Activated naive CD4-positive, alpha-beta T cell treated with anti-CD3 and anti-CD28 coated beads for 36 hours (primary cell): ENCODE measurements around the gene PIP4K2A. TPM values are rescaled to one million over a fixed set of nuclear protein-coding genes. Genes with fewer than 3 reads are reported as not detected.
"Not testable (repeated sequence)": the region's sequence is repeated elsewhere in the genome, so short reads cannot be mapped to it uniquely, and the experiment has no call there.

Experiments used
- CTCF ChIA-PET: fragments of 350-600 bp; sonication (Branson Sonifier 250); formaldehyde crosslinking; loops from one replicate; lab custom pipeline; 2021; ENCODE audit warnings: antibody characterized with exemption; lab: Charles Lee
- DNase-seq: peaks from one replicate; pipeline ENCODE4 v3.0.0-alpha.2; 2020
- H3K27ac Mint-ChIP-seq: one replicate; pipeline ENCODE4 v1.8.0; 2021; ENCODE audit warnings: mild to moderate bottlenecking, mixed read lengths
- H3K27me3 Mint-ChIP-seq: one replicate; pipeline ENCODE4 v1.8.0; 2021; ENCODE audit warnings: low read depth, mixed read lengths
- H3K36me3 Mint-ChIP-seq: one replicate; pipeline ENCODE4 v1.8.0; 2021; ENCODE audit warnings: low read depth, mixed read lengths
- H3K4me1 Mint-ChIP-seq: one replicate; pipeline ENCODE4 v1.8.0; 2021; ENCODE audit warnings: low read depth, mixed read lengths
- H3K4me3 Mint-ChIP-seq: one replicate; pipeline ENCODE4 v1.8.0; 2021; ENCODE audit warnings: mild to moderate bottlenecking, moderate library complexity, mixed read lengths
- H3K9me3 Mint-ChIP-seq: one replicate; pipeline ENCODE4 v1.8.0; 2021; ENCODE audit warnings: mixed read lengths
- intact Hi-C: fragments of 100-400 bp; cut with micrococcal nuclease; formaldehyde crosslinking; loops from one replicate; pipeline ENCODE4 v1.15.1; 2023
- total RNA-seq, 2 experiments: library from RNA; stranded (reverse); gene quantifications; one replicate each; pipeline ENCODE4 v1.2.3, GENCODE V29; 2021

Gene PIP4K2A
- total RNA-seq, 2 experiments from 2014 or later = 68.0 to 74.1 TPM

GRCh38 chr10:22513483-22514413 lies 200.6 kb downstream of the PIP4K2A start:
- H3K4me1 Mint-ChIP-seq, H3K4me3 Mint-ChIP-seq, DNase-seq, H3K36me3 Mint-ChIP-seq, H3K27ac Mint-ChIP-seq, intact Hi-C loops: not testable (repeated sequence)
- Mint-ChIP-seq H3K27me3 (peaks cover 18% of the 10 kb centered on the region), H3K9me3 (peaks cover 21% of the 10 kb centered on the region)
- CTCF ChIA-PET = interaction anchor here (0.6 kb wide), 2 partner anchors 13 to 662 kb away, joined by 3 to 4 read pairs; no protein-coding TSS in a partner anchor

DNA sequence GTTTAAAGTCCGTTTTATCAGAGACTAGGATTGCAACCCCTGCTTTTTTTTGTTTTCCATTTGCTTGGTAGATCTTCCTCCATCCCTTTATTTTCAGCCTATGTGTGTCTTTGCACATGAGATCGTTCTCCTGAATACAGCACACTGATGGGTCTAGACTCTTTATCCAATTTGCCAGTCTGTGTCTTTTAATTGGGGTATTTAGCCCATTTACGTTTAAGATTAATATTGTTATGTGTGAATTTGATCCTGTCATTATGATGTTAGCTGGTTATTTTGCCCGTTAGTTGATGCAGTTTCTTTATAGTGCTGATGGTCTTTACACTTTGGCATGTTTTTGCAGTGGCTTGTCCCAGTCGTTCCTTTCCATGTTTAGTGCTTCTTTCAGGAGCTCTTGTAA lies 202.4 kb downstream of the PIP4K2A start:
- H3K4me1 Mint-ChIP-seq, intact Hi-C loops, H3K4me3 Mint-ChIP-seq, DNase-seq, H3K36me3 Mint-ChIP-seq, H3K27ac Mint-ChIP-seq, CTCF ChIA-PET: not testable (repeated sequence)
- Mint-ChIP-seq H3K9me3 (peaks cover 24% of the 10 kb centered on the region), H3K27me3 (peaks cover 21% of the 10 kb centered on the region)

DNA sequence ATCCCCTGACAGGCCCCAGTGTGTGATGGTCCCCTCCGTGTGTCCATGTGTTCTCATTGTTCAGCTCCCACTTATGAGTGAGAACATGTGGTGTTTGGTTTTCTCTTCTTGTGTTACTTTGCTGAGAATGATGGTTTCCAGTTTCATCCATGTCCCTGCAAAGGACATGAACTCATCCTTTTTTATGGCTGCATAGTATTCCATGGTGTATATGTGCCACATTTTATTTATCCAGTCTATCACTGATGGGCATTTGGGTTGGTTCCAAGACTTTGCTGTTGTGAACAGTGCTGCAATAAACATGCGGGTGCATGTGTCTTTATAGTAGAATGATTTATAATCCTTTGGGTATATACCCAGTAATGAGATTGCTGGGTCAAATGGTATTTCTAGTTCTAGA lies 206.2 kb downstream of the PIP4K2A start:
- H3K27me3 Mint-ChIP-seq = peaks cover 19% of the 10 kb centered on the region
- DNase-seq, CTCF ChIA-PET, H3K36me3 Mint-ChIP-seq, H3K27ac Mint-ChIP-seq, H3K4me3 Mint-ChIP-seq, intact Hi-C loops: not testable (repeated sequence)
- H3K9me3 Mint-ChIP-seq = peaks cover 24% of the 10 kb centered on the region
- H3K4me1 Mint-ChIP-seq = peaks cover 12% of the 10 kb centered on the region

- H3K36me3 Mint-ChIP-seq = peaks cover 3% of the 10 kb centered on the region
- intact Hi-C loops = no loop called here
- peaks cover 12% of the 10 kb centered on the region for H3K4me1 Mint-ChIP-seq
- H3K27ac Mint-ChIP-seq = no peak overlapping the region
- peaks cover 5% of the 10 kb centered on the region for H3K27me3 Mint-ChIP-seq
- H3K9me3 Mint-ChIP-seq = peaks cover 9% of the 10 kb centered on the region
- H3K4me3 Mint-ChIP-seq = no peak overlapping the region
- CTCF ChIA-PET = no interaction called here
- DNase-seq = peak; percentile 56
Measured at GRCh38 chr10:22505911-22506685, 208.3 kb downstream of the PIP4K2A start.

DNA sequence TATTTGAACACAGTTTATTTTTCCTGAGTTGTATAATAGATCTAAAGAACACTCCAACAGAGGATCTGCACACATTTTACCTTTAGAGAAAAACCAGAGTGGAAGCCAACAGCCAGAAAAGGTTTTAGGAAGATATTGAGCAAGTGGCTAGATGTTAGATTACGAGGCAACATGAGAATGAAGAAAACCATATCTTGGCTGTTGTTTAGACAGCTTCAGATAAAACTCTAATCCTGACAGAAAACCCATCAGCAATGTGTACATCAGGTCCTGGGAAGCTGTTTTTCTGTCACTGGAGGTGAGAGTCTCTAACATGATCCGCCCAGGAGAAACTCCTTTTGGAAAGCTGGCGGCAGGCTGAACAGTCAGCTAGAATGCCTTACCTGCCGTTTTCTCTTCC lies 209.6 kb downstream of the PIP4K2A start:
- Mint-ChIP-seq H3K4me3 (no peak overlapping the region), H3K27me3 (peaks cover 5% of the 10 kb centered on the region), H3K4me1 (peaks cover 12% of the 10 kb centered on the region), H3K36me3 (peaks cover 3% of the 10 kb centered on the region), H3K27ac (no peak overlapping the region), H3K9me3 (peaks cover 9% of the 10 kb centered on the region)
- no peak for DNase-seq
- CTCF ChIA-PET = no interaction called here
- intact Hi-C loops = no loop called here

DNA sequence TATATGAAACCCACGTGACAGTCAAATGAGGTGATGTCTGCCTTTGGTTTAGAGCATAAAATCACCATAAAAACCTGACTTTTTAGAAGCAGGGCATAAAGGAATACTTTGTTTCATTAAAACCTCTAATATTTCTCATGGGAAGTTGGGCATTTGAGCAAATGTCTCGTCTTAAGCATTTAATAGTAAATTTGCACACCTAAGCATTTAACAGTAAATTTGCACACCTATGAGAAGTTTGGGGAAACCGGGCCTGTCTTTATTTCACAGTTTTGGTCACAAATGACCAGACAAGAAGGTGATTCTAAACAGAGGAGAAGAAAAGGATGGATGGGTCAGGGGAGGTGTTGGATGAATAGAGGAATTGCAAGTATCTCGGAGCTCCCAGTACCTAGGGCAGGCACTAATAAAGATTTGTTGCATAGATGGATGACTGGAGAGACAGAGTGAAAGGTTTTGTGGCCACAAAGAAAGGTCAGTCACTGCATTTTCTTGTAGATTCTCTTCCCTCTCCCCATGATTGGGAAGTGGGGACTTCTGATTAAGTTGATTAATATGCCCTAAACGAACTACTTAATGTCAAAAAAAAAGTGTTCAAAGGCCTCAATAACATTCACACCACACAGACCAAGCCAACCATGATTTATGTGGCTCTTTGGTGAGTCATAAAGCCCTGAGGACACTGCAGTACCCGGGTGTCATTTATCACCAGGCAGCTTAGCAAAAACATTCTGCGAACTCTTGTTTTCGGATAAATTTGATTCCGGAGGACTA lies 210.9 kb downstream of the PIP4K2A start:
- Mint-ChIP-seq H3K27me3 (peaks cover 4% of the 10 kb centered on the region), H3K9me3 (peaks cover under 1% of the 10 kb centered on the region), H3K4me1 (peaks cover 12% of the 10 kb centered on the region), H3K4me3 (no peak overlapping the region), H3K36me3 (peaks cover under 1% of the 10 kb centered on the region), H3K27ac (no peak overlapping the region)
- no peak for DNase-seq
- CTCF ChIA-PET = no interaction called here
- intact Hi-C loops = no loop called here

- Mint-ChIP-seq H3K27ac (no peak overlapping the region), H3K9me3 (no peaks in the 10 kb centered on the region), H3K4me3 (no peak overlapping the region), H3K36me3 (no peaks in the 10 kb centered on the region), H3K4me1 (peaks cover 8% of the 10 kb centered on the region), H3K27me3 (peaks cover 3% of the 10 kb centered on the region)
- intact Hi-C loops = no loop called here
- CTCF ChIA-PET = no interaction called here
- DNase-seq = no peak
Measured at GRCh38 chr10:22501863-22502262, 212.5 kb downstream of the PIP4K2A start.

DNA sequence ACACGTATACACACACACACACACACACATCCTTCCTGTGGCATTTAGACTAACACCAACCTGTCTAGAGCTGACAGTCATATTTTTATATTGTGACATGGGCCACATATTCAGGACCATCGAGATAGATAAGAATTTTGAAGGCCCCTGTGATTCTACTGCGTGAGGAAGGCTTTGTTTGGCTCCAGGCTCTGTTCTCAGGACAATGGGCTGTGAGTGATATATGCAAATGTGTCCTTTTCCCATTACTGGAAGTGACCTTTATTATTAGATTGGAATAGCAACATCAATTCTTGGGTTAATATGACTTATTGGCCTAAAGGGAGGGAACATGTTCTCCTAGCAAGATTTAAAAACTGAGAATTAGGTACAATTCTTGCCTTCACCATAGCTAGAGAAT lies 213.0 kb downstream of the PIP4K2A start:
- H3K27ac Mint-ChIP-seq = no peak overlapping the region
- peaks cover 3% of the 10 kb centered on the region for H3K27me3 Mint-ChIP-seq
- H3K9me3 Mint-ChIP-seq = no peaks in the 10 kb centered on the region
- intact Hi-C loops = no loop called here
- peaks cover 5% of the 10 kb centered on the region for H3K4me1 Mint-ChIP-seq
- DNase-seq = no peak
- CTCF ChIA-PET = interaction anchor here (0.6 to 0.7 kb wide), 2 partner anchors 12 to 516 kb away, joined by 3 read pairs; no protein-coding TSS in a partner anchor
- H3K4me3 Mint-ChIP-seq = no peak overlapping the region
- no peaks in the 10 kb centered on the region for H3K36me3 Mint-ChIP-seq

- H3K4me3 Mint-ChIP-seq = no peak overlapping the region
- H3K27me3 Mint-ChIP-seq = no peaks in the 10 kb centered on the region
- no peak for DNase-seq
- intact Hi-C loops = no loop called here
- H3K9me3 Mint-ChIP-seq = no peaks in the 10 kb centered on the region
- no peaks in the 10 kb centered on the region for H3K36me3 Mint-ChIP-seq
- CTCF ChIA-PET = interaction anchor here (0.6 to 0.7 kb wide), 2 partner anchors 13 to 517 kb away, joined by 3 read pairs; no protein-coding TSS in a partner anchor
- H3K4me1 Mint-ChIP-seq = no peaks in the 10 kb centered on the region
- no peak overlapping the region for H3K27ac Mint-ChIP-seq
Measured at GRCh38 chr10:22500656-22501340, 213.6 kb downstream of the PIP4K2A start.

DNA sequence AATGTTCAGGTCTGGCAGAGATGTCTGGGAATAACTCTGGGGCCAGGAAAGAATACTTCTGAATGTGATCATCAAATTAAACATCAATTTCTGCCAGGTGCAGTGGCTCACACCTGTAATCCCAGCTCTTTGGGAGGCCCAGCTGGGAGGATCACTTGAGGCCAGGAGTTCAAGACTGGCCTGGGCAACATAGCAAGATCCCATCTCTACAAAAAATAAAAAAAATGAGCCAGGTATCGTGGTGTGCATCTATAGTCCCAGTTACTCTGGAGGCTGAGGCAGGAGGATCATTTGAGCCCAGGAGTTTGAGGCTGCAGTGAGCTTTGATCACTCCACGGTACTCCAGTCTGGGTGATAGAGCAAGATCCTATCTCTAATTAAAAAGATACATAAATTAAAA lies 214.4 kb downstream of the PIP4K2A start:
- H3K4me1 Mint-ChIP-seq, H3K9me3 Mint-ChIP-seq, H3K27ac Mint-ChIP-seq, H3K27me3 Mint-ChIP-seq, H3K36me3 Mint-ChIP-seq, DNase-seq, H3K4me3 Mint-ChIP-seq, intact Hi-C loops: not testable (repeated sequence)
- CTCF ChIA-PET = interaction anchor here (0.6 kb wide), 1 partner anchor 76 kb away, joined by 3 read pairs; no protein-coding TSS in a partner anchor

DNA sequence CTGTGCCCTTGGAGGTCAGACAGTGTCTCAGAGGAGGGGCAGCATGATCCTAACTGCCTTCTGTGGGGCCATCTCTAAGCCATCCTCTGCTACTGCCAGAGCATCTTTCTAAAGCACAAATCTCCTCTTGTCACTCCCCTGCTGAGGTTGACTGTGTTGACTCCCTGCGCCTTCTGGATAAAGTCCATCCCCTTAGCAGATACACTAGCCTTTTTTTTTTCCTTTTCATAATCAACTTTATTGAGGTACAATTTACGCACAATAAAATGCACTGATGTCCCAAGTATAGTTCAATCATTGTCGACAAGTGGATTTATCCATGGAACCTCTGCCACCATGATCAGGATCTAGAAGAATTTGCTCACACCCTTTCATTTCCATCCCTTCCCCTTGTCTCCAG lies 219.0 kb downstream of the PIP4K2A start:
- no peak for DNase-seq
- intact Hi-C loops = no loop called here
- H3K27me3 Mint-ChIP-seq = no peaks in the 10 kb centered on the region
- no peaks in the 10 kb centered on the region for H3K9me3 Mint-ChIP-seq
- no peak overlapping the region for H3K4me3 Mint-ChIP-seq
- peaks cover 10% of the 10 kb centered on the region for H3K4me1 Mint-ChIP-seq
- H3K27ac Mint-ChIP-seq = no peak overlapping the region
- no peaks in the 10 kb centered on the region for H3K36me3 Mint-ChIP-seq
- CTCF ChIA-PET = no interaction called here
